Ureter (tissue), 1 donor: ENCODE measurements around the gene RPGRIP1L. TPM values are rescaled to one million over a fixed set of nuclear protein-coding genes. Genes with fewer than 3 reads are reported as not detected.

Experiments used
- DNase-seq: peaks from one replicate; pipeline ENCODE4 v3.0.0-alpha.2; 2020; ENCODE audit warnings: low spot score
- total RNA-seq: library from RNA; stranded (reverse); gene quantifications from one replicate; pipeline ENCODE4 v1.2.4, GENCODE V29; 2023
- donor health status: DM: yes; HTN: yes; CAD: no.

Gene RPGRIP1L
- total RNA-seq, 1 donor from 2014 or later = 14.1 TPM

DNA sequence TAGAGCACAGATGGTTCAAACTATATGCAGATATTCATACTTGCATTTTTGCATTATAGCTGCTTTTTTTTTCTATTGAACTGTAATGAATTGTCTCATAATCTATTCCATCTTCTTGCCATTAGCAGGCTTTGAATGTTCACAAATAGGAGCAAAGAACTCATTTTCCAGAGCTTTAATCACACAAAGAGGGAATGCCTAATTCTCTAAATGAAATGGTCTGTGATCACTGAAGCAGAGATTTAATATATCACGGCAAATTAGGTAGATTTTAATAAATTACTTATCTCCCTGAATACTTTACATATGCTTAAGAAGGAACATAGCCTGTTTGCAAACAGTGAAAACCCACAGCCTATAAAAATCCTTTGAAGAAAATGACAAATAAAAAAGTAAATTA is 103.0 kb downstream of the RPGRIP1L start:
- DNase-seq = no peak

DNA sequence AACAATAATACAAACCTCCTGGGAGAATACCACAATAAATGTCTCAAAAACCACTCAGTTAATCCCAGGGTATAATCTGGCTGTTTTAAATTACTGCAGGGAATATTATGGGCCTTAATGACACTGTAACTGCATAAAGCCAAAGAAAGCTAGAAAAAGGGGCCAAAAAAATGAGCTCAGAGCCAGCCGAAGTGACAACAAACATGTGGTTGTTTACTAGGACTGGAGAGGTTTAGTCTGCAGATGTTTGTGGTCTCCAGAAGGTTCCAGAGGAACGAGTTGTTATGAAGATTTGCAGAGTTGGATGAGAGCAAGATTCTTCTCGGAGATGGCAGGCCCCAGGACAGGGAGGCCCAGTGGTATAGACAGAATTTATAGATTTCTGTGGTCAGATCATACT is 103.5 kb downstream of the RPGRIP1L start:
- DNase-seq = no peak

DNA sequence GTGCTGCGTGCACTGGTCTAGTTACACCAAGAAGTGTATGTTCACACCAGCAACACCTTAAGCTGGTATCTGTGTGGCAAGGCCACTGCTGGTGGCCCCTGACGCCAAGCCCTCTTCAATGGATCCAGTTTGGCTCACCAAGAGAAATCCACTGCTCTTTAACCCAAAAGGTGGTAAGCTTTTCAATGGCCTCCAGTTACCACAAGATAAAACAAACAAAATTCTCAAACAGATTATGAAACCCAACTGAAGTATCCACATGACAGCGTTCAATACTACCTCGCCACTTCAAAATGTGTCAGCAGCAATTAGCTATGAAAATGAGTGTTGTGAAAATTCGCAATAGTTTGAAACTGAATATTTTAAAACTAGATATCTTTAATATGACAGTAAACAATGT is 104.1 kb downstream of the RPGRIP1L start:
- DNase-seq = no peak

DNA sequence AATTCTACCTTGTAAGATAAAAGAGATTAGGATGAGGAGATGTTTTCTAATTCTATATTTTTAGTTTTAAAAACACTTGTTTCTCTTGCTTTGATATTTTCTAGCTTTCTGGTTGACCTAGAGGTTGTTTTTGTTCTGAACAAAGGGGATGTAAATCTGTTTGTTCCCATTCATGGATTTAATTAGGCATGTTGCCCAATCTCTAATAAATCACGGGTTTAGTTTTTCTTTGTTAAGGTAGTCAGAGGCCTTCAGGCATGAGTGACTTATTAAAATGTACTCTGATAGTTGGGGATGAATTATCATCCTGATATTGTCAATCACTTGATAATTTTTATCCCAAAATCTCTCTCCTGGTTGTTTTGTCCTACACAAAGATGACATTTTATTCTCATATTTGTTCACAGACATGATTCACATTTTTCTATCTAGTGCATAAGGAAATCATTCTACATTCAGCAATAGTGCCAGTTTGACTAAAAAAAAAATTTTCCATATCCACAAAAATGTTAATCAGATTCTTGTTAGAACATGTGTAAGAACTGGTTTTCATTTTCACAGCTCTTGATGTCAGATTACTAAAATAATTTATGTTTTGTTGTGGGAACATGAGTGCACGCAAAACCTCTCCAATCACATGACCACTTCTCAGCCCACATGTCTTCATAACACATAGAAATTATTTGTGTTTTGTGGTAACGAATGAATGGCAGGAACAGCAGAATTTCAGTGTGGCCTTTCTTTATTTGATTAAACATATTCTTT is 105.0 kb downstream of the RPGRIP1L start:
- DNase-seq = no peak

DNA sequence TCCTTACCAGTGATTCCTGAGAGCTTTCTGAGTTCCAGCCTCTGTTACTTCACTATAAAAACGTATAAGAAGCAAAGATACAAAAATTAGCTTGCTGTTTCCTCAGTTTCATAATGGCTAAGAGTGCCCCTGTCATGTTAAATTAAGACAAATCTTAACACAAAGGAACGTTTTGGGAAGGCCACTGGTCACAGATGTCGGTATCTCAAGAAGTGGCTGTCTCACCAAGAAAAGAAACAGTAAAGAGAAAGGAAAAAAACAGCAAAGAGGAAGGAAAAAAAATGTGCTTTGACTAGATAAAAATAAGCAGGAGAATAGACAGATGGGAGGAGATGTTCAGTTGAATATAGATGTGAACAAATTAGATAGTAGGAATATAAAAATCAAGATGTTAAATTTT is 105.9 kb downstream of the RPGRIP1L start:
- no peak for DNase-seq

DNA sequence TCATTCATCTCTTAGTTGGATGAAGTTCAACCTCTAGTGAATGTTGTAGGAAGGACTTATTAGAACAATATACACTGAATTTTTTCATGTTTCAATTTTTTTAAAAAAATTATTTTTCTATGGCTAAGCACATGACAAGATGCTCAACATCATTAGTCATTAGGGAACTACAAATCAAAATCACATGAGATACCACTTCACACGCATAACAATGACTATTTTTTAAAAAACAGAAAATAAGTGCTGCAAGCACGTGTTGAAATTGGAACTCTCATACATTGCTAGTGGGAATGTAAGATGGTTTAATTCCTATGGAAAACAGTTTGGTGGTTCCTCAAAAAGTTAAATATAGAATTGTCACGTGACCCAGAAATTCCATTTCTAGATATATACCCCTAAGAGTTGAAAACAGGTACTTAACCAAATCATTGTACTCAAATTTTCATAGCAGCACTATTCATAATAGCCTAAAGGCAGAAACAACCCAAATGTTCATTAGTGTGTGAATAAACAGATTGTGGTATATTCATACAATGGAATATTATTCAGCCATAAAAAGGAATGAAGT is 115.5 kb downstream of the RPGRIP1L start:
- no peak for DNase-seq

DNA sequence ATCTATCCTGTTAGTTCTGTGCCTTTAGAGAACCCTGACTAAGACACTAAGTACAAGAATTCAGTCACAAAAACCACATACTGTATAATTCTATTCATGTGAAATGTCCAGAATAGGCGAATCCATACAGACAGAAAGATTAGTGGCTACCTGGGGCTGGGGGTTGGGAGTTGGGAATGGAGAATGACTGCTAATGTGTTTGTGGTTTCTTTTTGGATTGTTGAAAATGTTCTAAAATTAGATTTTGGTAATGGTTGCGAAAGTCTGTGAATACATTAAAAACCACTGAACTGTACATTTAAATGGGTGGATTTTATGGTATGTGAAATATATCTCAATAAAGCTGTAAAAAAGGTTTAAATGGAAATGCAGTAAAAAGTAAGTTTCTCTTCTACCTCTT is 120.3 kb downstream of the RPGRIP1L start:
- no peak for DNase-seq

DNA sequence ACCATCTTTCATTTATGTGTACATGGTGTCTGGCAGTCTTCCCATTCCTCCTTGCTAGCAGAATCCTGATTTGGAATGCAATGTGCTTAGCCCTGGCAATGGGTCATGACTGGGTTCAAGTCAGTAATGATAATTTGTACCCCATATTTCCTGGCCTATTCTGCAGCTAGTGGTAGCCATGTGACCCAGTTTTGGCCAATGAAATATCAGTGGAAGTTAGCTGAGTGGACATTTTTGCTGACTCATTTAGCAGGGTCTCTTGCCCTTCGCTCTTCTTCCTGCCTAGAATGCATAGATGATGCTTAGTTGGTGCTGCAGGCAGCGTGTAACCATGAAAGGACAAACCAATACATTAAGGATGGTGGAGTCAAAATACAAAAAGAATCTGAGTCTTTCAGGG is 121.9 kb downstream of the RPGRIP1L start:
- no peak for DNase-seq

DNA sequence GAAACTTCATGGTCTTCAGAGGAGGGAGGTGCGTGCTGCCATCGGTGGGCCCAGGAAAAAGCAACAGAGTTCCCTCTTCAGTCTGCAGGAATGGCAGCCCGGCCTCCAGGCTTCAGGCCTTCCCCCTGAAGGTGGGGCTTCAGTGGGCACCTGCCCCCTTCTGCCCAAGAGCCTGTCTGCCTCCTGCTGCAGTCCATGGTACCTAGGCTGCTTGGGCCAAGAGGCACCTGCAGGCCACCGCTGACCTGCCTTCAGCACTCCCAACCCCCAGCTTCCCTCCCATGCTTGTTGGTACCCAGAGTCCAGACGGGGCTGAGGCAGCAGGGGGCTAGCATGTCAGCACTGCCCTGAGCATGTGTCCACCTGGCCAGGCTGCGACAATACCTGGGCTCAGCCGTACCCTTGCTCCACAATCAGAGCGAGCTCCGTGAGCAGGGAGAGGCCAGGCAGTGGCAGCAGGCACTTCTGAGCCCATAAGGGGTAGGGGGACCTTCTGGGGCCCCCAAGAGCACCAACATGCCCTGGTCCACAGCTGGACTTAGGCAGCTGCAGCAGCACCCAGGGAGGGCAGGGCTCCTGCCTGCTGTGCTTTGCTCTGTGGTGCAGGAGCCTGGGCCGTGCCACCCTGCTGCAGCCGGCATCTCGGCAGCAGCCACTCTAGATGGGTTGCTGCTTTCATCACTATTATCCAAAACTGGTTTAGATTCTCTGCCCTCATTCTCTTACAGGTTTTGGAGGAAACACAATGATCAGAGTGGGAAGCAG is 123.4 kb downstream of the RPGRIP1L start:
- DNase-seq = no peak

DNA sequence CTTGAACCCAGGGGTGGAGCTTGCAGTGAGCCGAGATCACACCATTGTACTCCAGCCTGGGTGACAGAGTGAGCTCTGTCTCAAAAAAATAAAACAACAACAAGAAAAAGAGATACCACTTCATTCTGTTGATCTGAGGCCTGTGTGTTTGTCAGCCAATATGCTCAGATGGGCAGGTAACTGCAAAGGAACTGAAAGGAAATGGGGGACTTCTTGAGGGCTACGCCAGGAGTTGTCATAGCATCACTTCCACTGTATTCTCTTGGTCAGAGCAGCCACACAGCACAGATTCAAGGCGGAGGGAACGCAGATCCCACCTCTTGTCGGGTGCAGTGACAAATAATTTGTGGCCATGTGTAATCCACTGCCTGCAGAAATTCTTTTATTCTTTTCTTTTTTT is 126.8 kb downstream of the RPGRIP1L start:
- no peak for DNase-seq

DNA sequence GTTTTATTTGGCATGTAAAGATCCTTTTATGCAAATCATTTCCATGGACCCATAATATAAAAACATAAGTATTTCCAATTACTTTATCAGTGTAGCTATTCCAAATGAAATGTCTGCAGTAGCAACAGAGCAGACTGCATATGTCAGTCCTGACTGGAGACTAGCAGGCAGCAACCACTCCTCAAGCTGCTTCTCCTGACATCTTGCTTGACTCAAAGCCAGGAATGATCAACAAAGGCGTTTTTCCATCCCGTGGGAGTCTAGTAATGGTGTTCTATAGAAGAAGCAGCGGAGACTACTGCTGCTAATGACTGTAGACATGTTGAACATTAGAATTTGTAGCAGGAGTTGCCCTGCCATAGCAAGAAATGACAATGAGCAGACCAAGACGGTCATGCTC is 127.4 kb downstream of the RPGRIP1L start:
- no peak for DNase-seq

DNA sequence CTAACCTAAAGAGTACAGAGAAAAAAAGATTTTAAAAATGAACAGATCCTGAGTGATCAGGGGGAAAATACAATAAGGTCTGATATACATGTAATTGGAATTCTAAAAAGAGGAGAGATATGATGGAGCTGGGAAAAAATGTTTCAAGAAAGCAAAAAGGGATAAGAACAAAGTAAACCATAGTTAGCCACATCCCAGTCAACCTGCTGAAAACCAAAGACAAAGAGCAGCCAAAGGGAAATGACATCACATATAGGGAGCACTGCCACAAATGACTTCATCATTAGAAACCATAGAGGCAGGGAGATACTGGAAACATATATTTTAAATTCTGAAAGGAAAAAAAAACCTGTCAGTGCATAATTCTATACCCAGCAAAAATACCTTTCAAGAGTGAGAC is 131.9 kb downstream of the RPGRIP1L start:
- DNase-seq = no peak

DNA sequence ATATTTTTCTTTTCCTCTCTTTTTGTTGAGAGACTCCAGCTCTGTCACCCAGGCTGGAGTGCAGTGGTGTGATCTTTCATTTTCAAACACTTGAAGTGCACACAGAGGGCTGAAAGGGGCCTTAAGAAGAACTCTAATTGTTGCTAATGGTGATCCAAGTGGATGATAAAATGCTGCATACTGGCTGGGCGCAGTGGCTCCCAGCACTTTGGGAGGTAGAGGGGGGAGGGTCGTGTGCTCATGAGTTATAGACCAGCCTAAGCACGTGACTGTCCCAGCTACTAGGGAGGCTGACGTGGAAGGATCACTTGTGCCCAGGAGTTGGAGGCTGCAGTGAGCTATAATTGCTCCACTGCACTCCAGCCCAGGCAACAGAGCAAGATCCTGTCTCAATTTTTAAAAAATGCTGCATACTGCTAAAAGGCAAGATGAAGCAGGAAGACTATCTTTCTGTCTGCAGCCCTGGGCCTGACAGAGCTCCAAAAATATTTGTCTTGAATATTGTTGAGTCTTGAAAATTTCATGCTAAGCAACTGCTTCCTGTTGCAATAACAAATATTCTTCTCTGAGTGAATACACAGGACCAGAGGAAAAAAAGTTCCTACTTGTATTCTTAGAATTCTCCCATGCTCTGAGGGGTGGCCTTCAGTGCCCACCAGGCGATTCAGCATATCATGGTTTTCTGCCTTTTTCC is 137.0 kb downstream of the RPGRIP1L start:
- DNase-seq = no peak

DNA sequence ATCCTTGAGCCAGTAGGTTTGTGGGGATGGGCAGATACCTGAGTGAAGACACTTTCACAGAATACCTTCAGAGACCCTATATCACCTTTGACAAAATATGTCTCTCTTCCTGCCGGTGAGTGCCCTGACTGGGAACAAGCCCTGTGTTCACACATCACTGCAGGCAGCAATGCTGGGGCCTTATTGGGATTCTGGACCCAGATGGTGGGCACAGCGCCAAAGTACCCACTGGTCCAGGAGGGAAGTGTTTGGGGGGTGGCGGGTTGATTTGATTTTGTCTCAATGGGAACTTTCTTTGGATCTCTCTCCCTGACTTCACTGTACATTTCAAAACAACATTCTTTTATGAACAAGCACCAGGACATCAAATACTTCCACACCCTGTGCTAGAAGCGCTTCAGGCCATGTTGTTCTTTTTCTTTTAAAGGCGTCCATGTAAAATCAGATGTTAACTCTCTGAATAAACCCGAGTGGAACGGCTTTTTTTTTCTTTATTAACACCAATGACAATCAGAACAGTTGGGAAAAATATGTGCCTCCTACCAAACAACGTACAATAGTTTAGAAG is 138.3 kb downstream of the RPGRIP1L start:
- no peak for DNase-seq

DNA sequence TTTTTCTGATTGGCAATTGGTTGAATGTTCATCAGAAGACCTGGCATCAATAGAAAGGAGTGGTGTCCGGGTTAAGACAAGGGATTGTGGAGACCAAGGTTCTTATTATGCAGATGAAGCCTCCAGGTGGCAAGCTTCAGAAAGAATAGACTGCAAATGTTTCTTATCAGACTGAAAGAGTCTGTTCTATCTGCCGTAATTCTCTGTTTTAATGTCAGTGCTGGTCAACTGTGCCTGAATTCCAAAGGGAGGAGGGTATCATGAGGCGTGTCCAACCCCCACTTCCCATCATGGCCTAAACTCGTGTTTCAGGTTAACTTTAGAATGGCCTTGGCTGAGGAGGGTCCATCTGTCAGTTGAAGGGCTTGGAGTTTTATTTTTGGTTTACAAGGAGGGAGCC is 140.2 kb downstream of the RPGRIP1L start:
- no peak for DNase-seq

DNA sequence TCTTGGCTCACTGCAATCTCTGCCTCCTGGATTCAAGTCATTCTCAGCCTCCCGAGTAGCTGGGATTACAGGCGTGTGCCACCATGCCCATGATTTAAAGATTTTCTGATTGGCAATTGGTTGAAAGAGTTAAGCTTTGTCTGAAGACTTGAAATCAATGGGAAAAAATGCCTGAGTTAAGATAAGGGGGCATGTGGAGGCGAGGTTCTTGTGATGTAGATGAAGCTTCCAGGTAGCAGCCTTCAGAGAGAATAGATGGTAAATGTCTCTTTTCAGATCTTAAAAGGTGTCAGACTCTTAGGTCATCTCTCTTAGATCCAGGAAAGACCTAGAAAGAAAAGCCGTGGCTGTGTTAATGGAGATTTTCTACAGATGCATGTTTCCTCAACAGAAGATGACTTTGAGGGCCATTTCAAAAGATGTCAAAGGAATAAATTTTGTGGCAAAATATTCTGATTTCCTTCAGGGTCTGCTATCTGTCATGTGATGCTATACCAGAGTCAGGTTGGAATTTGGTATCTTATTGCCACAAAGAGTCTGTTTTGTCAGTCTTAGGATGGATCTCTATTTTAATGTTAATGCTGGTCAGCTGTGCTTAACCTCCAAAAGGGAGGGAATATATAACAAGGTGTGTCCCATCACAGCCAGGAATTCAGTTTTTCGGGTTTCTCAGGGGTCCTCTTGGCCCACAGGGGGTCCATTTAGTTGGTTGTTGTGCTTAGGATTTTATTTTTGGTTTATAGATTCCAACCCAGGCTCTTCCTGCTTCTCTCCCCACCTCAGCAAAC is 142.4 kb downstream of the RPGRIP1L start:
- no peak for DNase-seq

DNA sequence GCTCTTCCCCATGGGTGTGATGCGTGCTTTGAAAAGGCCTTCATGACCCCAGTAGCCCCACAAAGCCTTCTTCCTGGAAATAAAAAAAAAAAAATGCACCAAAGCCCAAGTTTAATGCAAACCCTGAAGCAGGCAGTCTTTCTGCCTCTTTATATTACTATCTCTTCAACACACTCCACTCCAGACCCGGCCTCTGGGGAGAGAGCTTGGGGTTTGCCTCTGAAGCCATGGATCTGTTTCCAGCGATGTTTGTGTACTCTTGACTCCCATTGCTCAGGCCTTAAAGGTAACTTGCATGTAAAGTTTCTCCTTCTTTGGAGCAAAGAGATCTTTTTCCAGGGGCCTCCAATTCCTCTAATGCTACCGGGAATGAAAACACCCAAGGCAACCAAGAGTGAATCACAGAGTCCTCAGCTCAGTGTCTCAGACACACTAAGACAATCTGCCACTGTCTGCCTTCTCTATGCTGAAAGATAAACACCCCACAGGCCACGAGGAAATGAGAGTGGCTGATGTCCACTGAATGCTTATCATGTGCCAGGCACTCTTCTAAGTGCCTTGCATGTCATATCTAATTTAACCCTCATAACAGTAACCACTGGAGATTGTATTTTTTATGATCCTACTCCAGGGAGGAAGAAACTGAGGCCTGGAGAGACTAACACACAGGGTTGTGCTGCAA is 144.2 kb downstream of the RPGRIP1L start:
- no peak for DNase-seq

DNA sequence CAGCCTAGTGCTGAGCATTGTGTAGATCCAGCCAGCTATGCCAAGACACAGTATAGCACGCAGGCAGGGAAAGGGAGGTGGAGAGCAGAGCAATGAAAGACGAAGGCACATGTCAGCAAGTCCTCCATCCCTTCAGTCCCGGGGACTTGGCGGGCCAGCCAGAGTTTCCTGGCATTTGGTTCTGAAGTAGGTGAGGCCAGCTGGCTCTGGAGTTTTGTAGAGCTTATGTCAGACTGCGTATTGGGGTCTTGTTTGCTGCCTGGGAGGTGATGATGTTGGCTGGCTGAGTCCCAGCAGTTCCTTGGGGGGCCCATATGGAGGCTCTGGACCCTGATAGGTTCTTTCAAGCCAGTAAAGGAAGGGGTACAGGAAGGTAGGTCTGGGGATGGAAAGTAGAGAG is 144.9 kb downstream of the RPGRIP1L start:
- no peak for DNase-seq

DNA sequence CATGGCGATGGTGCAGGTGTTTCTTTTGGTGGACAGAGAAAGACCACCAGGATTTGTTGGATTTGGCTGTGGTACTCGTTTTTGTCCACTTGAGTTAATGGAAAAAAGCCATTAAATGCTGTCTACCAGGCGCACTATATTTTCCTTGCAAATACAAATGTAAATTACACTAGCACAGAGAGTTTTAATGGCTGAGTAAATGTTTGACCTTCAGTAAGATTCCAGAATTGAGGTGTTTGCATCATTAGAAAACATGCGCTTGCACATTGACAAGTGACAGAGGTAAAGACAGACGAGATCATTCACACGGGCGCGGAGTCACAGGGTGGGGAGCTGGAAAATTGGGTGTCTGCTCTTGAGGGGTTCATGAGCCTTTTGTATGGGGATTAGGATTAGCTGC is 147.1 kb downstream of the RPGRIP1L start:
- no peak for DNase-seq

DNA sequence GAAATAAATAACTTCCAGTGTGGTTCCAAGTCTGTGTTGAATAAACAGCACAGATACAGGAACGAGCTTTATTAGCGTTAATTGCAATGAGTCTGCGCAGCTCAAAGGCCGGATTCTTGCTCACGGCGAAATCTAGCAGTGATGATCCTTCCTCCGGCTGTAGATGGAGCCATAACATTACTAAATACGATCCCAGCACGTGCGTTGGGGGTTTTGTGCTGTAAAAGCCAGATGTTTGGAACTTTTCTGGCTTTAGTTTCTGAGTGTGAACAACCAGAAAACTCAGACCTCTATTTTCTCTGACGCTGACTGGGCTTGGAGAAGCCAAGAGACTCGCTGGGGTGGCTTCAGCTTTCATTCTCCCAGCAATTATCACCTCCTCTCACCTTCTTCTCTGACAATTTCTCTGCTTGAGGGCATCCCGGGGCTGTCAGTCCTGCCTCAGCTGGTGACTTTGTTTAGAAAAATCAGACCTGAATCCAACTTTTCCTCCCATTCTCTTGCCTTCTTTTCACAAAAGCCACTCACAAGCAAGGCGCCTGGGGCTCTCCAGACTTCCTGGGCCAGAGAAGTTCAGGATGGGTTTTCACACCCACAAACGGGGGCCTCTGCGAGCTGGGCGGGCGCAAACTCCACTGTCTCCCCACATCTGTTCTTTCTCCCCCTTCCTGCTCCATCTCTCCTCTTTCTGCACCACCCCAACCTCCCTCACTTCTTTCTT is 153.5 kb downstream of the RPGRIP1L start:
- DNase-seq = peak; percentile 67
